GM23338 (cell line): ENCODE data around the gene L2HGDH.

Experiments used
- CREB1 ChIP-seq: fragments of 250-450 bp; sonication (Bioruptor Pico); IDR thresholded peaks from 2 replicates; pipeline ENCODE4 v1.5.0; 2020; ENCODE audit warnings: low read depth, mild to moderate bottlenecking, moderate library complexity
- ETS1 ChIP-seq: IDR thresholded peaks from 2 replicates; pipeline ENCODE4 v1.6.1; 2016; ENCODE audit warnings: antibody characterized with exemption
- EZH2phosphoT487 ChIP-seq: fragments of 200-600 bp; sonication (generic); IDR thresholded peaks from one replicate; pipeline ENCODE4 v1.8.1; 2018; ENCODE audit warnings: antibody characterized with exemption; ENCODE audit not compliant: unreplicated experiment
- JUNB ChIP-seq: IDR thresholded peaks from one replicate; pipeline ENCODE4 v1.6.1; 2016; ENCODE audit warnings: antibody characterized with exemption; ENCODE audit not compliant: unreplicated experiment
- POLR2AphosphoS5 ChIP-seq: IDR thresholded peaks from 2 replicates; pipeline ENCODE4 v1.6.1; 2016; ENCODE audit warnings: antibody characterized with exemption, low read depth
- ZNF114 ChIP-seq: fragments of 250-450 bp; sonication (Bioruptor Pico); IDR thresholded peaks from 2 replicates; pipeline ENCODE4 v1.5.0; 2020; ENCODE audit warnings: mild to moderate bottlenecking, moderate library complexity
- TF ChIP-seq, protein P1 (sequence below), 2 experiments: fragments of 200-600 bp in 1 of 2; sonication (generic) in 1 of 2; conservative IDR thresholded peaks; 2 replicates each; pipeline versions ENCODE4 v1.5.1 to v1.6.1; 2016 to 2017; ENCODE audit warnings: antibody characterized with exemption in 2 of 2, low read depth in 2 of 2, mild to moderate bottlenecking in 2 of 2, moderate library complexity in 1 of 2
- TF ChIP-seq, protein P2 (sequence below): IDR thresholded peaks from one replicate; pipeline ENCODE4 v1.6.1; 2018; ENCODE audit warnings: antibody characterized with exemption; ENCODE audit not compliant: unreplicated experiment

- TF ChIP-seq, protein P1, sequence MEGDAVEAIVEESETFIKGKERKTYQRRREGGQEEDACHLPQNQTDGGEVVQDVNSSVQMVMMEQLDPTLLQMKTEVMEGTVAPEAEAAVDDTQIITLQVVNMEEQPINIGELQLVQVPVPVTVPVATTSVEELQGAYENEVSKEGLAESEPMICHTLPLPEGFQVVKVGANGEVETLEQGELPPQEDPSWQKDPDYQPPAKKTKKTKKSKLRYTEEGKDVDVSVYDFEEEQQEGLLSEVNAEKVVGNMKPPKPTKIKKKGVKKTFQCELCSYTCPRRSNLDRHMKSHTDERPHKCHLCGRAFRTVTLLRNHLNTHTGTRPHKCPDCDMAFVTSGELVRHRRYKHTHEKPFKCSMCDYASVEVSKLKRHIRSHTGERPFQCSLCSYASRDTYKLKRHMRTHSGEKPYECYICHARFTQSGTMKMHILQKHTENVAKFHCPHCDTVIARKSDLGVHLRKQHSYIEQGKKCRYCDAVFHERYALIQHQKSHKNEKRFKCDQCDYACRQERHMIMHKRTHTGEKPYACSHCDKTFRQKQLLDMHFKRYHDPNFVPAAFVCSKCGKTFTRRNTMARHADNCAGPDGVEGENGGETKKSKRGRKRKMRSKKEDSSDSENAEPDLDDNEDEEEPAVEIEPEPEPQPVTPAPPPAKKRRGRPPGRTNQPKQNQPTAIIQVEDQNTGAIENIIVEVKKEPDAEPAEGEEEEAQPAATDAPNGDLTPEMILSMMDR (conservative IDR thresholded peaks at IDR 0.05; ENCODE audit: low read depth in 2 of 2), result no peak
- TF ChIP-seq, protein P2, sequence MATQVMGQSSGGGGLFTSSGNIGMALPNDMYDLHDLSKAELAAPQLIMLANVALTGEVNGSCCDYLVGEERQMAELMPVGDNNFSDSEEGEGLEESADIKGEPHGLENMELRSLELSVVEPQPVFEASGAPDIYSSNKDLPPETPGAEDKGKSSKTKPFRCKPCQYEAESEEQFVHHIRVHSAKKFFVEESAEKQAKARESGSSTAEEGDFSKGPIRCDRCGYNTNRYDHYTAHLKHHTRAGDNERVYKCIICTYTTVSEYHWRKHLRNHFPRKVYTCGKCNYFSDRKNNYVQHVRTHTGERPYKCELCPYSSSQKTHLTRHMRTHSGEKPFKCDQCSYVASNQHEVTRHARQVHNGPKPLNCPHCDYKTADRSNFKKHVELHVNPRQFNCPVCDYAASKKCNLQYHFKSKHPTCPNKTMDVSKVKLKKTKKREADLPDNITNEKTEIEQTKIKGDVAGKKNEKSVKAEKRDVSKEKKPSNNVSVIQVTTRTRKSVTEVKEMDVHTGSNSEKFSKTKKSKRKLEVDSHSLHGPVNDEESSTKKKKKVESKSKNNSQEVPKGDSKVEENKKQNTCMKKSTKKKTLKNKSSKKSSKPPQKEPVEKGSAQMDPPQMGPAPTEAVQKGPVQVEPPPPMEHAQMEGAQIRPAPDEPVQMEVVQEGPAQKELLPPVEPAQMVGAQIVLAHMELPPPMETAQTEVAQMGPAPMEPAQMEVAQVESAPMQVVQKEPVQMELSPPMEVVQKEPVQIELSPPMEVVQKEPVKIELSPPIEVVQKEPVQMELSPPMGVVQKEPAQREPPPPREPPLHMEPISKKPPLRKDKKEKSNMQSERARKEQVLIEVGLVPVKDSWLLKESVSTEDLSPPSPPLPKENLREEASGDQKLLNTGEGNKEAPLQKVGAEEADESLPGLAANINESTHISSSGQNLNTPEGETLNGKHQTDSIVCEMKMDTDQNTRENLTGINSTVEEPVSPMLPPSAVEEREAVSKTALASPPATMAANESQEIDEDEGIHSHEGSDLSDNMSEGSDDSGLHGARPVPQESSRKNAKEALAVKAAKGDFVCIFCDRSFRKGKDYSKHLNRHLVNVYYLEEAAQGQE, result no peak
- TF ChIP-seq ZNF114 (CRISPR knock-in tag) (no peak), POLR2AphosphoS5 (no peak), JUNB (no peak), CREB1 (CRISPR knock-in tag) (no peak), ETS1 (no peak), EZH2phosphoT487 (no peak)
These were observed 36.9 kb upstream of the L2HGDH start for GRCh38 chr14:50348933-50349332.
